ENCODE measurements around the gene ZNF277. TPM values are rescaled to one million over a fixed set of nuclear protein-coding genes. Genes with fewer than 3 reads are reported as not detected.

Gene ZNF277
- total RNA-seq, 4 donors from 2014 or later = 28.4 to 45.4 (median 36.5) TPM

GRCh38 chr7:112203365-112203739 is 3.1 kb upstream of the ZNF277 start:
- H3K4me1 ChIP-seq = peaks cover 6 to 12% of the 10 kb centered on the region in 2 donors
- H3K9me3 ChIP-seq = no peaks in the 10 kb centered on the region
- 66 to 68% methylated on average over 4 of the region's 4 CpGs for WGBS, 2 donors
- no peak overlapping the region for H3K4me3 ChIP-seq (replicated peaks in 1 of 3)
- no peak overlapping the region for H3K27ac ChIP-seq
- intact Hi-C loops (cut with DNase I) = loop anchor here (10.0 kb wide), 2 partner anchors 181 to 251 kb away; partner anchors contain the start of gene IFRD1
- H3K36me3 ChIP-seq = no peaks in the 10 kb centered on the region
- H3K27me3 ChIP-seq = no peaks in the 10 kb centered on the region
- no peak for DNase-seq
- TF ChIP-seq CTCF (IDR thresholded peaks at IDR 0.05) (no peak), POLR2A (IDR thresholded peaks at IDR 0.05) (no peak)

GRCh38 chr7:112204499-112205342 is 1.8 kb upstream of the ZNF277 start:
- H3K9me3 ChIP-seq = no peaks in the 10 kb centered on the region
- H3K4me3 ChIP-seq (replicated peaks in 1 of 3) = peak overlapping the region; percentile 23 to 93 (median 41)
- DNase-seq = peak in 1 of 2 donors; percentile 3
- peak overlapping the region; percentile 34 to 82 (median 63) for H3K27ac ChIP-seq
- 10 to 14% methylated on average over 14 of the region's 14 CpGs for WGBS, 2 donors
- no peaks in the 10 kb centered on the region for H3K27me3 ChIP-seq
- TF ChIP-seq CTCF (IDR thresholded peaks at IDR 0.05) (no peak), POLR2A (IDR thresholded peaks at IDR 0.05) (no peak)
- H3K36me3 ChIP-seq = no peaks in the 10 kb centered on the region
- peaks cover 6 to 12% of the 10 kb centered on the region in 2 donors for H3K4me1 ChIP-seq
- intact Hi-C loops (cut with DNase I) = loop anchor here (10.0 kb wide), 2 partner anchors 180 to 250 kb away; partner anchors contain the start of gene IFRD1

GRCh38 chr7:112205343-112206237 is 905 bp upstream of the ZNF277 start:
- WGBS, 2 donors = 0% methylated on average over 22 to 42 of the region's 69 CpGs
- TF ChIP-seq POLR2A (IDR thresholded peaks at IDR 0.05) = no peak
- peak in 1 of 6 experiments; percentile 6 for TF ChIP-seq CTCF (IDR thresholded peaks at IDR 0.05)
- intact Hi-C loops (cut with DNase I) = loop anchor here (10.0 kb wide), 2 partner anchors 179 to 249 kb away; partner anchors contain the start of gene IFRD1
- peak overlapping the region; percentile 34 to 82 (median 63) for H3K27ac ChIP-seq
- no peaks in the 10 kb centered on the region for H3K9me3 ChIP-seq
- H3K36me3 ChIP-seq = no peaks in the 10 kb centered on the region
- no peaks in the 10 kb centered on the region for H3K27me3 ChIP-seq
- peaks cover 6 to 12% of the 10 kb centered on the region in 2 donors for H3K4me1 ChIP-seq
- H3K4me3 ChIP-seq (replicated peaks in 1 of 3) = peak overlapping the region; percentile 23 to 93 (median 41)
- DNase-seq = peak; percentile 54 to 62

GRCh38 chr7:112206991-112207592 is 597 bp downstream of the ZNF277 start:
- Histone ChIP-seq H3K27ac (peak overlapping the region in 2 of 3 donors; percentile 26 to 73), H3K4me1 (peaks cover 14 to 23% of the 10 kb centered on the region in 2 donors), H3K4me3 (replicated peaks in 1 of 3) (peak overlapping the region; percentile 78 to 93 (median 80)), H3K36me3 (no peaks in the 10 kb centered on the region), H3K27me3 (no peaks in the 10 kb centered on the region), H3K9me3 (no peaks in the 10 kb centered on the region)
- TF ChIP-seq CTCF (IDR thresholded peaks at IDR 0.05) (no peak), POLR2A (IDR thresholded peaks at IDR 0.05) (no peak)
- intact Hi-C loops (cut with DNase I) = loop anchor here (10.0 kb wide), 2 partner anchors 178 to 248 kb away; partner anchors contain the start of gene IFRD1
- WGBS, 2 donors = 0 to 1% methylated on average over 12 to 14 of the region's 14 CpGs
- no peak for DNase-seq
